Activated CD4-positive, alpha-beta T cell treated with anti-CD3 and anti-CD28 coated beads, Interleukin-2, amount 10 ng/mL, durations not matched to agents 24 days and 14 days (primary cell): ENCODE measurements around the gene TMEM140. TPM values are rescaled to one million over a fixed set of nuclear protein-coding genes. Genes with fewer than 3 reads are reported as not detected.
"Not testable (repeated sequence)": the region's sequence is repeated elsewhere in the genome, so short reads cannot be mapped to it uniquely, and the experiment has no call there.

Experiments used
- DNase-seq: peaks from one replicate; pipeline ENCODE4 v3.0.0; 2022
- H3K27ac Mint-ChIP-seq: one replicate; pipeline ENCODE4 v1.8.0; 2022; ENCODE audit warnings: mild to moderate bottlenecking, mixed read lengths
- H3K27me3 Mint-ChIP-seq: one replicate; pipeline ENCODE4 v1.8.0; 2022; ENCODE audit warnings: mixed read lengths
- H3K36me3 Mint-ChIP-seq: one replicate; pipeline ENCODE4 v1.8.0; 2022; ENCODE audit warnings: low read depth, mild to moderate bottlenecking, mixed read lengths
- H3K4me1 Mint-ChIP-seq: one replicate; pipeline ENCODE4 v1.8.0; 2021; ENCODE audit warnings: mixed read lengths
- H3K4me3 Mint-ChIP-seq: one replicate; pipeline ENCODE4 v1.8.0; 2022; ENCODE audit warnings: mild to moderate bottlenecking, moderate library complexity, mixed read lengths
- H3K9me3 Mint-ChIP-seq: one replicate; pipeline ENCODE4 v1.8.0; 2021; ENCODE audit warnings: mixed read lengths
- intact Hi-C: fragments of 100-400 bp; cut with micrococcal nuclease; formaldehyde crosslinking; loops from one replicate; pipeline ENCODE4 v1.15.1; 2023
- total RNA-seq: library from RNA; stranded (reverse); gene quantifications from 2 replicates; pipeline ENCODE4 v1.2.3, GENCODE V29; 2022

TMEM140 gene
- total RNA-seq, 1 donor from 2014 or later, result 2.2 TPM

DNA sequence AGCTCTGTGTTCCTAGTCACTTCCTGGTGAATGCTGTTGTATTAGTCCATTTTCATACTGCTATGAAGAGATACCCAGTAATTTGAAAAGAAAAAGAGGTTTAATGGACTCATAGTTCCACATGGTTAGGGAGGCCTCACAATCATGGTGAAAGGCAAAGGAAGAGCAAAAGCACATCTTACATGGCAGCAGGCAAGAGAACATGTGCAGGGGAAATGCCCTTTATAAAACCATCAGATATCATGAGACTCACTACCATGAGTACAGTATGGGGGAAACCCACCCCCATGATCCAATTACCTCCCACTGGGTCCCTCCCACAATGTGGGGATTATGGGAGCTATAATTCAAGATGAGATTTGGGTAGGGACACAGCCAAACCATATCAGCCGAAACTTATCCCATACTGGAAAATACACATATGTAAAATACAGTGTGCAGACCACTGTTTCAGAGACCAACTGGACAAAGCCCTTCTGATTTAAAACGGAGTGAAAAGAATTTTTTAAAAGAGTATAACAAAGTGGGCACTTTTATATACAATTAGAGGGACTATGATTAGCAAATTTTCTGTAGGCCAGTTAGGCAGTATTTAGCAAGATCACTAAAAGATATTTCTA is 14.6 kb downstream of the TMEM140 start:
- DNase-seq, result no peak
- Mint-ChIP-seq H3K9me3 (peaks cover 27% of the 10 kb centered on the region), H3K27me3 (no peaks in the 10 kb centered on the region), H3K36me3 (peaks cover 78% of the 10 kb centered on the region), H3K4me1 (peaks cover 38% of the 10 kb centered on the region), H3K27ac (no peak overlapping the region), H3K4me3 (no peak overlapping the region)
- intact Hi-C loops, result no loop called here

DNA sequence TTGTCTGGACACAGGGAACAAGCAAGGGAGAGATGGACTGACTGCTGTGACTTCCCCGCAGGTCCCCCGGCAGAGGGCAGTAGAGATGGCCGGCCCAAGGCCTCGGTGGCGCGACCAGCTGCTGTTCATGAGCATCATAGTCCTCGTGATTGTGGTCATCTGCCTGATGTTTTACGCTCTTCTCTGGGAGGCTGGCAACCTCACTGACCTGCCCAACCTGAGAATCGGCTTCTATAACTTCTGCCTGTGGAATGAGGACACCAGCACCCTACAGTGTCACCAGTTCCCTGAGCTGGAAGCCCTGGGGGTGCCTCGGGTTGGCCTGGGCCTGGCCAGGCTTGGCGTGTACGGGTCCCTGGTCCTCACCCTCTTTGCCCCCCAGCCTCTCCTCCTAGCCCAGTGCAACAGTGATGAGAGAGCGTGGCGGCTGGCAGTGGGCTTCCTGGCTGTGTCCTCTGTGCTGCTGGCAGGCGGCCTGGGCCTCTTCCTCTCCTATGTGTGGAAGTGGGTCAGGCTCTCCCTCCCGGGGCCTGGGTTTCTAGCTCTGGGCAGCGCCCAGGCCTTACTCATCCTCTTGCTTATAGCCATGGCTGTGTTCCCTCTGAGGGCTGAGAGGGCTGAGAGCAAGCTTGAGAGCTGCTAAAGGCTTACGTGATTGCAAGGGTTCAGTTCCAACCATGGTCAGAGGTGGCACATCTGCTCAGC is 16.6 kb downstream of the TMEM140 start:
- Mint-ChIP-seq H3K9me3 (peaks cover 18% of the 10 kb centered on the region), H3K27me3 (no peaks in the 10 kb centered on the region), H3K4me3 (no peak overlapping the region), H3K27ac (no peak overlapping the region), H3K36me3 (peaks cover 81% of the 10 kb centered on the region), H3K4me1 (peaks cover 48% of the 10 kb centered on the region)
- intact Hi-C loops, result no loop called here
- no peak for DNase-seq

DNA sequence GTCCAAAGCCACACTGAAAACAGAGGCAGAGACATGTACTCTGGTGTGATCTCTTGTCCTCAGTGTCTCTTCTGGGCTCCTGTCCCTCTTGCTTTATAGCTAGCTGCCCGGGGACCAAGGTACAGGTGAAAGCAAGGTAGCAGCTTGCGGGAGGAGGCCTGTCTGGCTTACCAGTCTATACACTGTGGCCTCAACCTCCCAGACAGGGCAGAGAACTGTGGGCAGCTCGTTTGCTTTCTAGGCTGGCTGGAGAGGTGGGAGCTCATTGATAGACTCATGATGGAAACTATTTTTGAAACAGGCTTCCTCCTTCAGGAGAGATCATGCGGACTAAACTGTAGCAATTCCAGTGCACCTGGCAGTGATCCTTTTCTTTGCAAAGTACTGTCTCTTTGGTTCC is 18.0 kb downstream of the TMEM140 start:
- H3K27ac Mint-ChIP-seq, result peak overlapping the region; percentile 34
- intact Hi-C loops, result no loop called here
- DNase-seq, result no peak
- H3K4me1 Mint-ChIP-seq, result peaks cover 41% of the 10 kb centered on the region
- peaks cover 75% of the 10 kb centered on the region for H3K36me3 Mint-ChIP-seq
- H3K9me3 Mint-ChIP-seq, result peaks cover 15% of the 10 kb centered on the region
- no peak overlapping the region for H3K4me3 Mint-ChIP-seq
- no peaks in the 10 kb centered on the region for H3K27me3 Mint-ChIP-seq

DNA sequence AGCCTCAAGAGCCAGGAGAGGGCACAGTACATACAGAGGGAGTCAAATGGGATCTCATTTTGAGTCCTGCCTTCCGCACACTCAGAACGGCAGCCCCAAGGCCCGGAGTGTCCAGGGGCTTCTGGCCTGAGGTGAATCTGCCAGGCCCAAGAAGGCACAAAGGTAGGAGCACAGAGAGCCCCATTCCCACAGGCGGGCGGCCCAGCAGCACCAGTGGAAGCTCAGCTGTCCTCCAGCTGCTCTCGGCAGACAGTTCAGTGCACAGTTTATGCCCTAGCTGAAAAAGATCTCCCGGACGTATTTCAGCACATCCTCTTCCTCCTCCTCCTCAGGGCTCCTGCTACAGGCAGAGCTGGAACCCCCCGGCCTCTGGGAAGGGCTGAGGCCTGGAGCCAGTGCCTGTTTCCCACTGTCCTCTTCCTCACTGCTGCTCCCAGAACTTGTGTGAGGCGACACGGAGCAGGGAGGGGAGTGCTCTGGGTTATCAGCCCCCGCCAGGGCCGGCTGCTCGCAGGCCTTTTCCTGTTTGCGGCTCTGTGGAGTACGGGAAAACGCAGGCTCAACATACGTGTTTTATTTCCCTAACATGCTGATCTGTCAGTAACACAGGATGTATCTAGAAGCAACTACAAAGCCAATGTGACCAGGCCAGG is 18.6 kb downstream of the TMEM140 start:
- peak overlapping the region; percentile 36 for H3K27ac Mint-ChIP-seq
- no peaks in the 10 kb centered on the region for H3K27me3 Mint-ChIP-seq
- intact Hi-C loops, result no loop called here
- H3K9me3 Mint-ChIP-seq, result peaks cover 10% of the 10 kb centered on the region
- H3K36me3 Mint-ChIP-seq, result peaks cover 69% of the 10 kb centered on the region
- H3K4me1 Mint-ChIP-seq, result peaks cover 40% of the 10 kb centered on the region
- no peak for DNase-seq
- no peak overlapping the region for H3K4me3 Mint-ChIP-seq

DNA sequence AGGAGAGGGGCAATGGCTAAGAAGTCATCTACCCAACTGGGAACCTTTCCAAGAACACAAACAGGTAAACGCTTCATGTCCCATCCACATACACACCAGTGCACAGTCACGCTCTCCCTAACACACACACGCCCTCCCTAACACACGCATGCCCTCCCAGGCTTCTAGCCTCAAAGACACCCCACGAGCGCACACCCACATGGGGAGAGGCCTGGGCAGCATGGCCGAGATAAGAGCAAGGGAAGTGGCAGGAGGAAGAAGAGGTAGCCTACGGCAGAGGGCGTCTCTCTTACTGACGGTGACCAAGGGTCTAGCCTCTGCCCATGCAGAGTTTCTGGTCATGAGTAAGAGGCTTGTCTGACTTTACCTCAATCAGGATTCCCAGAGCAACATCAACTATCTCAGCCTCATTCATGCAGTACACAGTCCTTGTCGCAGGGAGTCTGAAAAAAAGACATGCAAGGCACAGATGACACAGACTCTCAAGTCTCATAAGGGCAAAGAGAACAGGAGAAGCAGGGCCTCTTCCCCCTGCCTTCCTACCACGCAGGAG is 19.6 kb downstream of the TMEM140 start:
- DNase-seq, result no peak
- Mint-ChIP-seq H3K4me1 (peaks cover 46% of the 10 kb centered on the region), H3K4me3 (peak overlapping the region; percentile 45), H3K9me3 (peaks cover 4% of the 10 kb centered on the region), H3K27me3 (no peaks in the 10 kb centered on the region), H3K36me3 (peaks cover 59% of the 10 kb centered on the region), H3K27ac (peak overlapping the region; percentile 46)
- intact Hi-C loops, result no loop called here

DNA sequence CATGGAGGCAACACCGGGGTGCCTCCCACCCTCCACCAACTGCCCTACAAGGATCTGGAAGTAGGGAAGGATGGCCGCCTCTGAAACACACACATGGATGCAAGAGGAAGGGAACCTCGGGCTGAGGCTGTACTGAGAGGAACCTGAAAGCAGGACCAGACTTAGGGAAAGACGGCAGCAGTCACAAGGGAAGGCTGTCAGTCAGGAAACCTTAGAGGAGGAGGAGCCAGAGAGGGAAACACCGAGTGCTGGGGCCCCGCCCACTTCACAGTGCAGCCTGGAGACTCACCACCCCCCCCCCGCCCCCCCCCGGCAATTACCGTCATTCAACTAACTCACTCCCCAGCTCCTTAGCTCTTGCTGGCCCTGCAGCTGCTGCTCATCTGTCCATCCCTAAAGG is 20.1 kb downstream of the TMEM140 start:
- H3K4me1 Mint-ChIP-seq, result peaks cover 46% of the 10 kb centered on the region

DNA sequence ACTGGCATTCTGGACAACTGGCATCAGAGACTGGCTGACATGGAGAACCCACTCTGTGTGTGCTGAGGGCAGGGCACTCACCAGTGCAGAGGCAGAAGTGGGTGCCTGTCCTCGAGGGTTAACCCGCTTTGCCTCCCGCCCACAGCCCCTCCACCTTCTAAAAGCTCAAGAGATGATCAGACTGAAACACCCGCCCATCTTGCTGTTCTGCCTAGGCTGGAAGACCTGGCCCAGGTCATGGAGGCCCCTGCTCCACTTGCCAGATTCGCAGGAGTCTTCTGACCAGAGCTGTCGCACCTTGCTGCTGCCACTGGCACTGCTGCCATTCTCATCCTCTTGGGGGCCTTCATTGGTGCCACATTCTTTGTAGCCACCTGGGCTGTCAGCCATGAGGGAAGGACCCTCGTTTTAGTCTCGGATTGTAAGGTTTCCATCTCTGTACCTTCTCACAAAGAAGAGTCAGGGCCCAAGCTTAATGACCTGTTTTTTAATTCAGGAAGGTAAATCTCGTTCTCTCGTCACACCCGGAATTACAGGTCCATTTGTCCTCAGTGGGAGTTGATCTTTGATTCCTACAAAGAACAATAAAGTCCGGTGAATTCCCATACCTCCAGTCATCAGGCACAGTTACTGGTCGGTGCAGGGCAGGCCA is 20.7 kb downstream of the TMEM140 start:
- Mint-ChIP-seq H3K36me3 (peaks cover 52% of the 10 kb centered on the region), H3K27ac (peak overlapping the region; percentile 95), H3K9me3 (no peaks in the 10 kb centered on the region), H3K4me1 (peaks cover 46% of the 10 kb centered on the region), H3K27me3 (no peaks in the 10 kb centered on the region), H3K4me3 (peak overlapping the region; percentile 96)
- no peak for DNase-seq
- intact Hi-C loops, result loop anchor here (1.0 kb wide), 1 partner anchor 8 kb away; no protein-coding TSS in a partner anchor

More for the DNA sequence above, 20.1 kb downstream of the TMEM140 start:
- peaks cover under 1% of the 10 kb centered on the region for H3K9me3 Mint-ChIP-seq
- H3K4me3 Mint-ChIP-seq, result peak overlapping the region; percentile 47
- peak; percentile 69 for DNase-seq
- H3K36me3 Mint-ChIP-seq, result peaks cover 53% of the 10 kb centered on the region
- intact Hi-C loops, result no loop called here
- H3K27ac Mint-ChIP-seq, result peak overlapping the region; percentile 95
- H3K27me3 Mint-ChIP-seq, result no peaks in the 10 kb centered on the region

DNA sequence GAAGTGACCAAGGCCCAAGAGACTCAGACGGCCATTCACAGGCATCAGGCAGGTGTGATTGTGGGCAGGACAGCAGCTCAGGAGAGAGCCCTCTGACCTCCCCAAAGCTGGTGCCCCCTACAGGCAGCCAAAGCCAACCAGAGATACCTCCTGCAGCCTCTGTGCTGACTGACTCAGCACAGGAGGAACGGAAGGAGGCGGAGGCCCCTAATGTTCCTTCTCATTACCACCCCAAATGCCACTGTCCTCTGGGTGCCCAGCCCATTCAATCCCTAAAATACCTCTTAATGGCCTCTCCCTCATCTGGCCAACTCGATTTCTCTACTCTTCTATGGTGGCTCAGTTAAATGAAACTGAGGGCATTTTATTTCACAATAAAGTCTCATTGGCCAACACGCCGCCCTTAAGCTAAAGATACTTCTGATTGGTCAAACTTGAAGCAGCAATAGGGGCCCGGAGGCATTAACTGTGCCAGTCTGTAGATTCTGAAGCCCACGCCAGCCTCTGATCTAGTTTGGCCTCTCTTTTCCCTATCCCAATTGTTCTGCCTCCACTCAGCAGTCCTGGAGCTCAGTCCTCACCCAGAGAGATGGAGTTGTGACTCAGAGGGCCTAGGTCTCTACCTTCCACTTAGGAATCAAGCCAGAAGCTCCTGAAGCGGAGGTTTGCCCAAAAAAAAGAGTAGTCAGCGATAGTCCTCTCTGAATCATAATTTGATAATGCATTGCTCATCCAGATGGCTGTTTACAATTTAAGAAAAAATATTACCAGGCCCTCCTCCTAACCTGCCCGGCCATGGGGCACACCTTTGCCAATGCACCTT is 21.5 kb downstream of the TMEM140 start:
- H3K36me3 Mint-ChIP-seq, result peaks cover 46% of the 10 kb centered on the region
- peak overlapping the region; percentile 95 for H3K27ac Mint-ChIP-seq
- no peaks in the 10 kb centered on the region for H3K9me3 Mint-ChIP-seq
- H3K4me3 Mint-ChIP-seq, result peak overlapping the region; percentile 96
- H3K27me3 Mint-ChIP-seq, result no peaks in the 10 kb centered on the region
- DNase-seq, result peak; percentile 86
- H3K4me1 Mint-ChIP-seq, result peaks cover 46% of the 10 kb centered on the region
- intact Hi-C loops, result loop anchor here (1.0 kb wide), 1 partner anchor 9 kb away; no protein-coding TSS in a partner anchor

DNA sequence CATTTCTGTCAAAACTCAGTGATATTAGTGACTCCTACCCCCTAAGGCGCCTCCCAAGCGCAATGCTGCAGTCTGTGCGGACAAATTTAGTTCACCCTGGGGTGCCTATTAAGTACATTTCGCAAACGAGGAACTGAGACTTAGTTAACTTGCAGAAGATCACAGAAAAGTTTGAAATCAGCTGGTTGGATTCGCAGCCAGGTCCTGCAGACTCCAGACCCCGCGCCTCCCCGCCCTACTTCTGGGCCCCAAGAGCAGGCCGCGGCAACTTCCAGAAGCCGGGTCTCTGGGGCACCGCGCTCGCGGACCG is 22.0 kb downstream of the TMEM140 start:
- DNase-seq, result no peak
- Mint-ChIP-seq H3K27ac (peak overlapping the region; percentile 95), H3K4me1 (peaks cover 46% of the 10 kb centered on the region), H3K36me3 (peaks cover 44% of the 10 kb centered on the region), H3K9me3 (no peaks in the 10 kb centered on the region), H3K4me3 (peak overlapping the region; percentile 96), H3K27me3 (no peaks in the 10 kb centered on the region)
- intact Hi-C loops, result loop anchor here (1.0 to 10.0 kb wide), 9 partner anchors 10 to 815 kb away; partner anchors contain the start of genes AGBL3, AKR1B1, BPGM and CNOT4

DNA sequence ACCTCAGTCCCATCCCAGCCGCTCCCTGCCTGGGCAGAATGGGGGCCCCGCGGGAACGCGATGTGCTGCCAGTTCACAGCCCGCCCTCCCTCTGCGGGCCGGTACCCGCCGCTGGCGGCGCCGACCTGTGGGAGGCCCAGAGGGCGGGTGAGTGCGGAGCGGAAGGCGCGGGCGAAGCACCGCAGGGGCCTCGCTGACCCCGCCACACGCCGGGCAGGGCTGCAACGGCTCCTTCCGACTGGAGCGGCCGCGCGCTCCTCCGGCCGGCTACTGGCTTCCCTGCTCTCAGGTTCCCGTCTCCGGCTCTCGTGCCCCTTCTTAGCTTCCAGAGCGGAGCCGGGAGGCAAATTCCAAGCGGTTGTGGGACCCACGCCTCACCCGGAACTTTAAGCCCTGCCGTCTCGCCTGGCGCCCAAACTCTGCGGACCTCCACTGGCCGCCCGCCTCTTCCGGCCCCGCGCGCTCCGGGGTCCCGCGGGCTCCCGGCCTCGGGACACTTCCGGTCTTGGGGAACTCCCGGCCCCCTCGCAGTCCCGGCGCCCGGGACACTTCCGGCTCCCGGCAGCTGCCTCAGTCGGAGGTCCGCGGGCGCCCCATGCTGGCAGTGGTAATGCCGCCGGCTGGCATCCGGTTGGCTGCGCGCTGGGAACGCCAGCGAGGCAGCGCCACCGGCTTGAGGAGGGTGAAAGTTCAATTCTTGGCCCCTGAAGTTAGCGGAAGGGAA is 22.6 kb downstream of the TMEM140 start, which contains the start of gene CYREN:
Gene CYREN, minus strand, starts transcription at position 434 of the 724 bp plus-strand sequence. CDS start 1,785 bp downstream, outside the sequence.
- intact Hi-C loops, result loop anchor here (1.0 to 10.0 kb wide), 8 partner anchors 22 to 814 kb away; partner anchors contain the start of genes AGBL3, AKR1B1, BPGM and CNOT4
- Mint-ChIP-seq H3K4me3 (peak within 1 kb of the TSS; percentile 96), H3K4me1 (peaks cover 46% of the 10 kb centered on the region), H3K27me3 (no peaks in the 10 kb centered on the region), H3K9me3 (no peaks in the 10 kb centered on the region), H3K36me3 (peaks cover 40% of the 10 kb centered on the region), H3K27ac (peak within 1 kb of the TSS; percentile 95)
- peak; percentile 96 for DNase-seq

DNA sequence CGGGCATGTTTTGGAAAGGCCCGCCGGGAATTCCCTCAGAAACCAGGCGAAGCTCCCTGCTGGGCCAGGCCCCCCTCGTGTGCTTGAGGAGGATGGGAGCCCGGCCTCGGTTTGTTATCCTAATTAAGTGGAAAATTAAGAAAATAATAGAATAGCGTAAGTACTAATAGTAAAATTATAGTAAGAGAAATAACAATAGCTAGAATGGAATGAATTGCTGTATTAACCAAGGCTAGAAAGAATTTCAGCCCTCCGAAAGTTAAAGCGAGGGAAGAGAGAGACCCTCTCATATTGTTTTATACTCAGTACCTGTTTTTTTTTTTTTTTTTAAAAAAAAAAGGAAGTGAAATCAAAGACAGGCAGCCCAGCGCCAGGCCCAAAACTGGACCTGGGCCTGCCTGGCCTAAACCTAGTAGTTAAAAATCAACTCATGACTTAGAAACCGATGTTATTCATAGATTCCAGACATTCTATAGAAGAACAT is 23.2 kb downstream of the TMEM140 start:
- peak overlapping the region; percentile 96 for H3K4me3 Mint-ChIP-seq
- H3K9me3 Mint-ChIP-seq, DNase-seq, H3K27me3 Mint-ChIP-seq: not testable (repeated sequence)
- H3K27ac Mint-ChIP-seq, result peak overlapping the region; percentile 91
- peaks cover 46% of the 10 kb centered on the region for H3K4me1 Mint-ChIP-seq
- intact Hi-C loops, result loop anchor here (1.0 to 10.0 kb wide), 8 partner anchors 23 to 814 kb away; partner anchors contain the start of genes AGBL3, AKR1B1, BPGM and CNOT4
- H3K36me3 Mint-ChIP-seq, result peaks cover 37% of the 10 kb centered on the region
